A549 treated with AZD9567 at 1 μM for 4 hours (cell line): ENCODE results near the gene PLIN3. TPM values are rescaled to one million over a fixed set of nuclear protein-coding genes. Genes with fewer than 3 reads are reported as not detected.

Experiments used
- total RNA-seq: library from RNA; stranded (reverse); fragments of 200-300 nt; extraction: Qiagen RNA extraction; gene quantifications from 5 replicates; pipeline ENCODE4 v1.2.3, GENCODE V29; 2022; ENCODE audit not compliant: insufficient read depth

PLIN3 gene
- total RNA-seq = 136 to 156 TPM (median 141 TPM) in 5 replicates

DNA sequence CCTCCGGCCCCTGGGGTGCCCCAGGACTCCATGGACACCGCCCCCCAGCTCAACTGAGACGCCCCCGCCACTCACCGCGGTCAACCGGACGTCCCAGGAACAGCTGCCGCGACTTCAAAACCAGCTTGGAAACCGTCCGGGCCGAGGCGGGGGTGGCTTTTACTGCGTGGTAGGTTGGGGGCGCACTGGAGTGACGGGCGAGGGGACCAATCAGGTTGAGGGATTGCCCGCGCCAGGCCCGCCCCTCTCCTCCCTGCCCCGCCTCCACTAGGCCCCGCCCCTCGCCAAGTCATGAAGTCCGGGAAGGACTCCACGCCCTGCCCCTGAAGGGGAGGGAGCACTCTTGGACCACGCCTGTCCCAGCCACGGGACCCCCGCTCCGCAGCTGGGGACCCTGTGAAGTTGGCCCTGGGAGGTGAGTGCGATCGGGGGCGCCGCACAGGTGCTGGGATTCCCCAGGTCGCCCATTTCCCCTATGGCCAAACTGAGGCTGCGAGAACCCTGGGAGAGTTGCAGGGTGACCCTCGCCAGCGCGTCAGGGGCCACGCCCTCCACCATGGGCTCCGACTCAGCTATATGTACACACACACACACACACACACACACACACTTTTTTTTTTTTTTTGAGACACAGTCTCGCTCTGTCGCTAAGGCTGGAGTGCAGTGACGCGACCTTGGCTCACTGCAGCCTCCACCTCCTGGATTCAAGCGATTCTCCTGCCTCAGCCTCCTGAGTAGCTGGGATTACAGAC is at the start of gene PLIN3:
Gene PLIN3 (minus strand): TSS at position 134 of the 752 bp plus-strand sequence. CDS start 6,273 bp downstream, outside the sequence.

DNA sequence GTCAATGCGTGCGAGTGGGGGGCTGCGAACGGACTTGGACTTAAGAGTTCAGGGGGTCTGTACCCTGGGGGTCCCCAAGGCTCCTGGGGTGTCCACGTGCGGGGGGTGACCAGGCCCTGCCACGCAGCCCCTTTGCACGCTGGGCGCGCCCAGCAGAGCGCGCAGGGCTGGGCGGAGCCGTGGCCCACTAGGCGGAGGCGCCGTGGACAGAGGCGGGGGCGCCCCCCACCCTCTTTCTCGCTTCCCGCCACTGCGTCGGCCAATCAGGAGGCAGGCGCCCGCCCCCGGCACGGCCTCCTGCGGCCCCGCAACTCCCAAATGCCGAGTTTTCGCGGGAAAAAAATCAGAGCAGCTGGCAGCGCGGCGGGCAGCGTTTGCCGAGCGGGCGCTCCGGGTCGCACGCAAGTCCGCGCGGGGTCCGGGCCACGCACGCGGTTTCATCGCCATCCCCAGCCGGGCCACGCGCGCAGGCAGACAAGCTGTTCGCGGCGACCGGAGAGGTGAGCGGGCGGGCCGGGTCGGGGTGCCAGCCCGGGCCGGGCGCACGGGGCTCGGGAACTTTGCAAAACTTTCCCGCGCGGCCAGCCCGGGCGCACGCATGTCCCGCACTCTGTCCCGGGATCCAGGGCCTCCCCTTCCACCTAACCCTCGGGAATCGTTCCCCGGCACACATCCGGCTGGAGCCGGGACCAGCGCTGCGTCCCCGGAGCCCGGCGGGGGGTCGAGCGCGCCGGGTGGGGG is 41.9 kb upstream of the PLIN3 start, which contains the start of gene UHRF1:
Gene UHRF1 (plus strand): TSS at position 346 of the 741 bp plus-strand sequence. CDS start 1,385 bp downstream, outside the sequence.

DNA sequence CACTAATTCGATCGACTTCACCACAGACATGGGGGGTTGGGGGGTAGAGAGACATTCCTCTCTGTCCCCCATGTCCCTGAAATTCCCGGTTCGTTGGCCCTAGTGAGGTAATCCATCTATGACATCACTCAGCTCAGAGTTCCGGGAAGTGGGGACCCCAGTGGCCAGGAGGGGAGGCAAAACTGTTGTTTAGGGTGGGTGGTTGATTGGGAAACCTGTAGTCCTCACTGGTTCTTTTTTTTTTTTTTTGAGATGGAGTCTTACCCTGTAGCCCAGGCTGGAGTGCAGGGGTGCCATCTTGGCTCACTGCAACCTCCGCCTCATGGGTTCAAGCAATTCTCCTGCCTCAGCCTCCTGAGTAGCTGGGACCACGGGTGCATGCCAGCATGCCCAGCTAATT is 35.3 kb upstream of the PLIN3 start, which contains the start of gene ARRDC5:
Gene ARRDC5 (minus strand): TSS at position 101 of the 400 bp plus-strand sequence. CDS start 71 bp downstream, at position 30.

GRCh38 chr19:4831304-4831978 is 36.0 kb downstream of the PLIN3 start, which contains the start of gene TICAM1:
TICAM1 (minus strand) TSS chr19:4831712; CDS start chr19:4818377, 13,335 bp downstream.

DNA sequence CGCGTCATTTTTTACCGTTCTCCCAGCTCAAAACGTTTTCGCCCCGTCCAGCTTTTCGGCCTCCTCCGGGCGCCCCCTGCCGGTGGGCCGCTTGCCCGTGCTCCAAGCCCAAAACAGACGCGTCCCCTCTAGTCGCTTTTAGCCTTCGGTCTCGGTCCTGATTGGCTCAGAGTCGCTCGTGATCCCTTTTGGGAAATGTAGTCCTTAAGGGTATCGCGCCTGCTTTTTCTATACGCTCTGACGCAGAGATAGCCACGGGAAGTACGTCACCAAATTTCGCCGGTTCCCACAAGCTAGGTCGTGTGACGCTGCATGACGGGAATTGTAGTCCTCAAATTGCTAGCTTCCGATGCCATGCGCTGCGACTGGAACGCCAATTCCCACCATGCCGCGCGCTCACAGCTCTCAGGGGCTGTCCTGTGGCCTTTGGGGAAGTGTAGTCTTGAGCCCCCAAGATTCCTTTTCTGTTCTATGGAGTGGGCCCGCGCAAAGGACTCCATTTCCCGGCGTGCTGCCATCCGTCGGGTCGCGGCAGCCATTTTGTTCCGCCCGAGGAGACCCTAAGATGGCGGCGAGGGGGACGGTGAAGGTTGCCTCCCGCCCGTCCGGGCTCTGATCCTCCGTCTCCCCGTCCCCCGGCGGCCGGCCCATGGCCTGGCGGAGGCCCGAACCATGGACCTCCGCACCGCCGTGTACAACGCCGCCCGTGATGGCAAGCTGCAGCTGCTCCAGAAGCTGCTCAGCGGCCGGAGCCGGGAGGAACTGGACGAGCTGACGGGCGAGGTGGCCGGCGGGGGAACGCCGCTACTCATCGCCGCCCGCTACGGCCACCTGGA is 76.1 kb downstream of the PLIN3 start, which contains the start of gene FEM1A:
Gene FEM1A (plus strand): TSS at position 552 of the 836 bp plus-strand sequence. CDS start 121 bp downstream, at position 673.

Other genes with a start within 250 kb of the PLIN3 start
- gene TNFAIP8L1, start 228.2 kb downstream of the PLIN3 start, total RNA-seq = 3.1 to 4.6 TPM (median 4.1 TPM) in 5 replicates
- 103 to 139 TPM (median 138 TPM) in 5 replicates for gene MYDGF, start 197.3 kb downstream of the PLIN3 start, total RNA-seq
- gene DPP9, start 143.8 kb downstream of the PLIN3 start, total RNA-seq = 48.1 to 60.1 TPM (median 57.2 TPM) in 5 replicates
- 5.4 to 6.5 TPM (median 5.8 TPM) in 5 replicates for gene FEM1A, start 75.9 kb downstream of the PLIN3 start, total RNA-seq
- gene TICAM1, start 36.0 kb downstream of the PLIN3 start, total RNA-seq = 6.9 to 9.4 TPM (median 9.3 TPM) in 5 replicates
- not detected in 5 replicates for gene ARRDC5, start 35.2 kb upstream of the PLIN3 start, total RNA-seq
- 37.5 to 45.1 TPM (median 43.4 TPM) in 5 replicates for gene UHRF1, start 41.8 kb upstream of the PLIN3 start, total RNA-seq
- gene KDM4B, start 101.4 kb upstream of the PLIN3 start, total RNA-seq = 8.3 to 10.1 TPM (median 9.5 TPM) in 5 replicates